NCI-H1436 treated with DMSO at 0.1 percent for 48 hours (cell line): Measurements from ENCODE around the gene PRG3.
"Not testable (repeated sequence)": the region's sequence is repeated elsewhere in the genome, so short reads cannot be mapped to it uniquely, and the experiment has no call there.

Source experiments
- DNase-seq: peaks from one replicate; lab custom pipeline; 2025; lab: John Stamatoyannopoulos, UW

The PRG3 gene

DNA sequence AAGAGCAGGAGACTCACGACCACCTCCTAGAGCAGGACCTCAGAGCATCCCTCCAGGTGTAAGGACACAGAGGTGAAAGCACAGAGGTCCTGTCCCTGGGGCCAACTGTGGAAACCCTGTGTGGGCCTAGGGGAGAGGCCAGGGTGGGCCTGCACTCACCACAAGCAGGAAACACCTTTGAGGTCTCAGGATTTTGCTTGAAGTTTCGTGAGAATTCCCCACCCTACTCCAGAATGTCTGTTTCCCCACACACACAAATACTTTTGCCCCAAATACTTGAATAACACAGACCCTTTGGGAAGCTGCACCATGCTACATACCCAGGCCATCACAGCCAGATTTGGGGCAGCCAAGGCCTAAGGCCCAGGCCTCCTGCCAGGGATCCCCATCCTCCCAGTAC, 27.8 kb upstream of the PRG3 start:
- DNase-seq, result no peak

- no peak for DNase-seq
Observed at GRCh38 chr11:57407941-57408475, 27.1 kb upstream of the PRG3 start.

DNA sequence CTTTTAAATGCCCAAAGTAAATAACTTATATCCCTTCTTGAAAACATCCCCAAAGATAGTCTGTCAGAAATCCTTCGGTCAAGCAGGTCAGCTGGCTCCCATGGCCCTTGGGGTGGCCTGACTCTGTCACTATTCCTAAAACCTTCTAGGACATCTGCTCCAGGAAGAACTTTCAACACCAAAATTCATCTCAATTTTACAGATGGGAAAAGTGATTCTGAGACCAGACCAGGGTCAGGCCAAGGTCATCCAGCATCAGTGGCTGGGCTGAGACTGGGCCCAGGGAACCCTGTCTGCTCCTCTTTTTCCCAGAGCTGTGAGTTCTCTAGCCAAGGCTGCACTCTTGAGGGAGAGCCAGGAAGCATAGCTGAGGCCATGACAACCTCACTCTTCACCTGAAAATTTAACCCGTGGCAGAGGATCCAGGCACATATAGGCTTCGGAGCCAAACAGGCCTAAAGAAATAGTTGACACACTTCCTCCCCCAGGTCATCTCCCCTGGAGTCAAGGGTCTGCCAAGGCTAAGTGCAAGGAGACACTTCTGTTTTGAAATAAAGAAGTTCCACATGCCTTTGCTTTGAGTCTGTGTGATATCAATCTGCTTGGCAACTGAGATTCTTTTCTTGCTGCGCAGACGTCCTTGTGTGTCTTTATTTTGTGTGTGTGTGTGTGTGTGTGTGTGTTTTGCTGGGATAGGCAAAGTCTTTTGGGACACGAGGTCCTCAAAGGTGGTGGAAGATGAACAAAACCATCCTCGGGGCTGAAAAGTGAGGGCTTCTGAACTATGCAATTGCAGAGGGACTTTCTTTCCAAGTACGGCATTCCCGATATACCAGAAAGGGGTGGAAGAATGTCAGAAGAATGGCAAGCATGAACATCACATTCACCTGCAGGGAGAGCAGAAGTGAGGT, 26.3 kb upstream of the PRG3 start:
- no peak for DNase-seq

DNA sequence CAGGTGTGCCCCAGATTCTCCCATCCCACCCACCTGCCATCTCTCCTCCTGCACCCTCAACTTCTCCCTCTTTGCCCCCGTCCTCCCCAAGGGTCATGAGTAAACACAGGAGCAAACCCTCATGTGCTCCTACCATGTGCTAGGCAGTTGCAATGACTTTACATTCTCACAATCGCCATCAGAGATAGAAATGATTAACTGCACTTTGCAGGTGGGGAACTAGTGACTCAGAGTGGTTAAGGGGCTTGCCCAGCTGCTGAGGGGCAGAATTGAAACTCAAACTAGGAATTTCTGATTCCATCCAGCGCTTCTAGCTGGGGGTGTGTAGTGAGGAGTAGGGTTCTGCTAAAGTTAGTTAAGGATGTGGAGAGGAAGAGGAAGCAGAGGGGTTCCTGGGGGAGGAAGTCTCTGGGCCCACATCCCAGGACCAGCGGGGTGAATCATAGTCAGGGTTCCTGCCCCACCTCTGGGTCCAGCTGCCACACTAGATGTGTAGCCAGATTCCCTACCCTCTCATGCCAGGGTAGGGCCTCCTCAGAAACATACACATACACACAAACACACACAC, 25.5 kb upstream of the PRG3 start:
- no peak for DNase-seq

GRCh38 chr11:57405271-57405860, 24.4 kb upstream of the PRG3 start:
- no peak for DNase-seq

- DNase-seq, result no peak
Observed at GRCh38 chr11:57403802-57404147, 22.8 kb upstream of the PRG3 start.

- not testable (repeated sequence) for DNase-seq
Observed at GRCh38 chr11:57403003-57403801, 22.3 kb upstream of the PRG3 start.

- no peak for DNase-seq
Observed at GRCh38 chr11:57402188-57403002, 21.4 kb upstream of the PRG3 start.

- no peak for DNase-seq
Observed at GRCh38 chr11:57399972-57400578, 19.1 kb upstream of the PRG3 start.

- DNase-seq, result no peak
Observed at GRCh38 chr11:57399221-57399620, 18.3 kb upstream of the PRG3 start.

- no peak for DNase-seq
Observed at GRCh38 chr11:57397394-57397990, 16.5 kb upstream of the PRG3 start.

- no peak for DNase-seq
Observed at GRCh38 chr11:57396744-57397143, 15.8 kb upstream of the PRG3 start.

DNA sequence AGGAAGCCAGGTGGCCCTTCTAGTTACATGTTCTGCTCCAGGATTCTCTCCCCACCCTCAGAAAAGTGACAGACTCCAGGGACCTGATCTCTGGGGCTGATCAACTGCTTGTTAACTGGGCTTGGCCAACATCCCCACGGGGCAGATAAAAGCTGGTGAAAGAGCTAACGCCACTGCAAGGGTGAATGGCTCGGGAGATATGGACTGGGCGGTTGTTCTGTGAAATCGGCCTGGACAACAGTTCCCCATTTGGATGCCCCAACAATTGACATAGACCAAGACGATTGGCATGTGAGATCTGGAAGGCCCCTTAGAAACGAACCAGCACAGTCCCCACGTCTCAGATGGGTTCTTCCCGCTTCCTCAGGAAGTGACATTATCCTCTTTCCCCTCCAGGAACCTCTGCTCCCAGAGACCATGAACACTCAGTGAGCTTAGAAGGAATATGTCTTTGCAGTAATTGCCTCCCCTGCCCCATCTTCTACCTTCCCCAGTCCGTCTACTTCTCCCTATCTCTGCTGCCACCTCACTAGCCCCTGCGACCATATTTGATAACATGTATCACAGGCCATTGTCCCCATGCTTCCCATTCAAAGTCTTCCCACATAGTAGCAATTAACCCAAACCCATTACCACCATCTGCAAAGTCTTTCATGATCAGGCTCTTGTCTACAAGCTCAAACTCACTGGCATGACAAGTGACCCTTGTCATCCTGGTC, 15.1 kb upstream of the PRG3 start:
- no peak for DNase-seq

DNA sequence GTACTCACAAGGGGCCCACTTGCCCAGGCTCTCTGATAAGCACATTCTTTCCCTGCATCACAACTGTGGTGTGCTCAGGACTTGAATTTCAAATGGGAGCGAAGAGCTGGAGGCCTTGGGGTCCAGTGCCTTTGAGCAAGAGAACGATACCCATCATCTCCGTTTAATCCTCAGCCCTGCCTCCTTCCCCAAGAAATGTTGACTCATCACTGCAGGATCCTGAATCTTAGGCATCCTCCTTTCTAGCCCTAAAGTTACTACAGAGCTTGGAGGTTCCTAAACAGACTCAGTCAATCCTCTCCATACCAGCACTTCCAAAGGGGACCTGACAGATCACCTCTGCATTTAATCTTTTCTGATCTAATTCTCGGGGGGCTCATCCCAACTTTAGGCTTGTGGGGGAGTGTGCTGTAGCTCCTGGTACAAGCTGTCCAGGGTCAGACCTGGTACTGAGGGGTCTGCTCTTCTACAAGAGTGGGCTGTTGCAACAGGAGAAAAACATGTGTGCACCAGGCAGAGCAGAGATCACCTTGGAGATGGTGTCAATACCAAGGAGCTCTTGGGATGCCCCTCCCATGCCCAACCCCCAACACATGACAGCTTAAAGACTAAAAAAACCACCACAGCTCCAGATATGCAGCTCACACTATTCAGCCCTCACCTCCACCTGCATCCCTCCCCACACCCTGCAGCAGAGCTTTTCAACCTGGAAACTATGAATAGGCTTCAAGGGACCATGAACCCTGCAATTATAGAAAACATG, 13.4 kb upstream of the PRG3 start:
- no peak for DNase-seq

- DNase-seq, result no peak
Observed at GRCh38 chr11:57392763-57393105, 11.8 kb upstream of the PRG3 start.

- no peak for DNase-seq
Observed at GRCh38 chr11:57392066-57392762, 11.3 kb upstream of the PRG3 start.

GRCh38 chr11:57391539-57391938, 10.6 kb upstream of the PRG3 start:
- DNase-seq, result no peak

DNA sequence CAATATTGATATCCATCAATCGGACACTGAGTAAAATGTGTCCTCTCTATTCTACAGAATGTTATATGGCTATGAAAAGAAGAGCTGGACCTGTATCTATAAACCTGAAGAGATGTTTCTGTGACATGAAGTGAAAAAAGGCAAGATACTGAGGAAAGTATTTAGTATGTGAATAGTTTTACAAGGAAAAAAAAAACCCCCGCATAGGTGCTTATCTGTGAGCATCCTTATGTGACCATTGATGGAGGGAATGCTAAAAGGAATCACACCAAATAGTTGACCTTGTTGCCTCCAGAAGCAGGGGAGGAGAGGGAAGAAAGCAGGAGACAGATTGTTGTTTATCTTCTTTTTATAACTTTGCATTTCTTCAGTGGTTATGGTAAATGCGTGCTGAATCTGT, 10.2 kb upstream of the PRG3 start:
- no peak for DNase-seq

DNA sequence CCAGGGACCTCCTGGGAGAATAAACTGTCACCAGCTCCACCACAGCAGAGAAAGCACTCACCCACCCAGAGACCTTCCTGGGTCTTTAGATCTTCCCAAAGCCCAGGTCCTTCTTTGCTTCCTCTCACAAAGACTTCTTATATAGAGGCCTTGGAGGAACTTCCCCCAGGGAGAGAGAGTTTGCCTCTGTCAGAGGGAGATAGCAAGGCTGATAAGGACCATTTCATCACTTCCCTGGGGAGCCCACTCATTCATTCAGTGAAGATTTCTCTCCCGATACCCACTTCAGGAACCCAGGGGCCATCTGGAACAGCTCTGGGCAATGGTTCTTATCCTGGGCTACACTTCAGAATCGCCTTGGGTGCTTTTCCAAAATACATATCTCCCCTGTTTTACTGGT, 9.6 kb upstream of the PRG3 start, which contains the start of gene PRG2:
Gene PRG2 (minus strand): TSS at position 116 of the 400 bp plus-strand sequence. CDS start 706 bp downstream, outside the sequence.
- DNase-seq, result no peak
